GM06990 (cell line): ENCODE measurements around the gene CPNE1.

ENCODE experiments used
- DNase-seq: peaks from one replicate; pipeline ENCODE4 v3.0.0-alpha.2; 2011; ENCODE audit not compliant: insufficient read length; ENCODE audit errors: extremely low read depth
- H3K27me3 ChIP-seq: replicated peaks from 2 replicates; pipeline ENCODE4 v1.6.0; 2011; ENCODE audit warnings: low read length; ENCODE audit not compliant: control insufficient read depth, insufficient read depth
- H3K36me3 ChIP-seq: 2 replicates; pipeline ENCODE4 v1.5.1; 2011; ENCODE audit warnings: low read length; ENCODE audit not compliant: control insufficient read depth, insufficient read depth
- H3K4me3 ChIP-seq: replicated peaks from 2 replicates; pipeline ENCODE4 v1.5.1; 2011; ENCODE audit warnings: low read depth, mild to moderate bottlenecking, control low read depth, low read length
- TF ChIP-seq, protein P1 (sequence below): IDR thresholded peaks from 2 replicates; pipeline ENCODE4 v1.5.1; 2011; ENCODE audit warnings: low read length, control low read depth, mild to moderate bottlenecking, inconsistent platforms; ENCODE audit not compliant: insufficient read depth, poor library complexity, severe bottlenecking

The CPNE1 gene

DNA sequence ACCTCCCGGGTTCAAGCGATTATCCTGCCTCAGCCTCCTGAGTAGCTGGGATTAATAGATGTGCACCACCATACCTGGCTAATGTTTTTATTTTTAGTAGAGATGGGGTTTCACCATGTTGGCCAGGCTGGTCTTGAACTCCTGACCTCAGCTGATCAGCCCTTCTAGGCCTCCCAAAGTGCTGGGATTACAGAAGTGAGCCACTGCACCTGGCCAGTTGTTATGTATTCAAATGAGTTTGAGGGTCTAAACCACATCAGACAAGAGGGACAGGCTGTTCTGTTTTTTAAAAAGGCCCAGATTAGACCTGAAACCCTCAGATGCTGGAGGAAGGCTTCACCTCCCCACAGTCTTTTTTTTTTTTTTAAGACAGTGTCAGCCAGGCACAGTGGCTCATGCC is 53.2 kb downstream of the CPNE1 start:
- TF ChIP-seq, protein P1, sequence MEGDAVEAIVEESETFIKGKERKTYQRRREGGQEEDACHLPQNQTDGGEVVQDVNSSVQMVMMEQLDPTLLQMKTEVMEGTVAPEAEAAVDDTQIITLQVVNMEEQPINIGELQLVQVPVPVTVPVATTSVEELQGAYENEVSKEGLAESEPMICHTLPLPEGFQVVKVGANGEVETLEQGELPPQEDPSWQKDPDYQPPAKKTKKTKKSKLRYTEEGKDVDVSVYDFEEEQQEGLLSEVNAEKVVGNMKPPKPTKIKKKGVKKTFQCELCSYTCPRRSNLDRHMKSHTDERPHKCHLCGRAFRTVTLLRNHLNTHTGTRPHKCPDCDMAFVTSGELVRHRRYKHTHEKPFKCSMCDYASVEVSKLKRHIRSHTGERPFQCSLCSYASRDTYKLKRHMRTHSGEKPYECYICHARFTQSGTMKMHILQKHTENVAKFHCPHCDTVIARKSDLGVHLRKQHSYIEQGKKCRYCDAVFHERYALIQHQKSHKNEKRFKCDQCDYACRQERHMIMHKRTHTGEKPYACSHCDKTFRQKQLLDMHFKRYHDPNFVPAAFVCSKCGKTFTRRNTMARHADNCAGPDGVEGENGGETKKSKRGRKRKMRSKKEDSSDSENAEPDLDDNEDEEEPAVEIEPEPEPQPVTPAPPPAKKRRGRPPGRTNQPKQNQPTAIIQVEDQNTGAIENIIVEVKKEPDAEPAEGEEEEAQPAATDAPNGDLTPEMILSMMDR: no peak
- H3K4me3 ChIP-seq: no peak overlapping the region
- no peaks in the 10 kb centered on the region for H3K36me3 ChIP-seq
- peak; percentile 78 for DNase-seq
- no peaks in the 10 kb centered on the region for H3K27me3 ChIP-seq

DNA sequence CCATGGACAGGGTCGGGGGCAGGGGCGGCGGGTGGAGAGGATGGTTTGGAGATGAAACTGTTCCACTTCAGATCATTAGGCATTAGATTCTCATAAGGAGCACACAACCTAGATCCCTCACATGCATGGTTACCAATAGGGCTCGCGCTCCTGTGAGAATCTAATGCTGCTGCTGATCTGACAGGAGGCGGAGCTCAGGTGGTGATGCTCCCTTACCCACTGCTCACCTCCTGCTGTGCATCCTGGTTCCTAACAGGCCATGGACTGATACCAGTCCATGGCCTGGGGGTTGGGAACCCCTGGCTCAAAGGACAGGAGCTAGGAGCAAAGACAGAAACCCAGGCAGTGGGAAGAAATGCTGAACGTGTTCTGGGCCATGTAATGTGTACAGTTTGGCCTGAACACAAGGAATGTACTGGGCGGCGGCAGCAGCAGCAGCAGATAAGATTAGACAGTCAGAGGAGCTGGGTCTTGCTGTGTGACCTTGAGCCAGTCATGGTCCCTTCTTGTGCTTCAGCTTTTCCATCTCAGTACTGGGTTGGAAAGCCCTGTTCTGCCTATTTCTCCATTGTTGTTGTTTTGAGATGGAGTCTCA is 53.8 kb downstream of the CPNE1 start:
- no peak overlapping the region for H3K4me3 ChIP-seq

DNA sequence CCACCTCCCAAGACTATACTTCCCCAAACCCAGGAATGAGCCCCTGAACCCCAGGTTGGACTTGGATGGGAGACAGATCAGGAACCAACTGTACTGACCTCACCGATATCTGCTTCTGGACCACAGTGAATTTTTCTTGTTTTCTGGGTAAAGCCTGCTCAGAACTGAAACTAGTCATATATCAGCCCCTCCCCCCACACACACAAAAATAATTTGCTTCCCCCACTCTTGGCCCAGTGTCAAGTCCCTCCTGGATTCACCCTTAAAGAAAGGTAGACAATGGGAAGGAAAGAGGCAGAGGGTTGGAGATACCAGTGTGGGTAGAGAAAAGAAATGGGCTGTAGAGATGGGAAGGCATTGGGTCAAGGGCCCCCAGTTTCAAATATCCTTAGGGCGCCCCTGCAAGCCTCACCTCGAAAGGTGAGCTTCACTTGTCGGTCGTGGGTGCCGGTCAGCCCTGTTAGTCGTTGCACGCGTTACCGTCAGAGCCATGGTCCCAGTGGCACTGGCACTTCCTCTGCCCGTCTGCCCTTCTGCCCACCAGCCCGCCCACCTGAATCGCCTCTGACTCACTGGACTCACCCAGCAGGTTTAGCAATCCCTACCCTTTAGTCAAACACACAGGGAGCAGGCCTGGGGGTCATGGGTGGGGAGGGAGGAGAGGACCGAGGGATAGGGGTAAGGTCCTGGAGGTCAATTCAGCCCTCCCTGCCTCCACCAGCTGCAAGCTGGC is 57.5 kb downstream of the CPNE1 start:
- DNase-seq: no peak
- TF ChIP-seq, protein P1: no peak
- Histone ChIP-seq H3K27me3 (no peaks in the 10 kb centered on the region), H3K4me3 (no peak overlapping the region), H3K36me3 (no peaks in the 10 kb centered on the region)

More for the DNA sequence above, 53.8 kb downstream of the CPNE1 start:
- Histone ChIP-seq H3K36me3 (no peaks in the 10 kb centered on the region), H3K27me3 (no peaks in the 10 kb centered on the region)
- no peak for DNase-seq
- TF ChIP-seq, protein P1: no peak

DNA sequence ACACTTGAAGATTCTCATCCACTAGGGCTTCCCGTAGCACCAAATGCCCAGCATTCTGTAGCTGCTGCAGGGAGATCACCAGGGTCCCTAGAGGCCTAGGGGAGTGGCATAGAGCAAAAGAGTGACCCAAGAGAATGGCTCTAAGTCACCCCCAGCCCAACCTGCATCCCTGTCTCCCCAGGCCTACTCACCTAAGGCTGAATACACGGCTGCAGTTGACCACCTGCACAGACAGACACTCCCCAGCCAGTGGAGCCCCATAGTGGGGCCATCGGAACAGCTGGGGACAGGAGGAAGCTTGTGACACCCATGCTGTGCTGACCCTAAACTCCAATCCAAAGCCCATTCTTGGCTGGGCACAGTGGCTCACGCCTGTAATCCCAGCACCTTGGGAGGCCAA is 58.6 kb downstream of the CPNE1 start:
- no peak for DNase-seq
- no peak overlapping the region for H3K4me3 ChIP-seq
- TF ChIP-seq, protein P1: no peak
- no peaks in the 10 kb centered on the region for H3K36me3 ChIP-seq
- H3K27me3 ChIP-seq: no peaks in the 10 kb centered on the region

DNA sequence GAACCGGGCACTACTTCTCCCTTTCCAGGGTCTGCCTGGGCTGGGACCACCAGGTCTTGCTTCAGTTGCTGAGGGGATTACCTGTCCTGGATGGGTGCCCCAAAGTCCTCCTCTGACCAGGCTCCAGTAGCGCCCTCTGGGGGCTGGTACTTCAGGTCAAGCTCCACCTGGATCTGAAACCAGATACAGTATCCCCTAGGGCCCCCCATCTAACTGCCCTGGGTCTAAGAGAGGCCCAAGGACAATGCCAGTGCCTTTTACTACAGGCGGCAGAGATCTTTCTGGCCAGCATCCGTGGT is 60.3 kb downstream of the CPNE1 start:
- TF ChIP-seq, protein P1: peak; percentile 59
- H3K4me3 ChIP-seq: no peak overlapping the region
- no peaks in the 10 kb centered on the region for H3K36me3 ChIP-seq
- H3K27me3 ChIP-seq: peaks cover 1% of the 10 kb centered on the region
- no peak for DNase-seq
